GM12873 (cell line): ENCODE measurements around the gene SCG3.

Experiments used
- CTCF ChIP-seq: IDR thresholded peaks from 2 replicates; pipeline ENCODE4 v1.5.1; 2012; ENCODE audit warnings: low read depth, mild to moderate bottlenecking, moderate library complexity, low read length, control low read depth; ENCODE audit not compliant: insufficient read depth; ENCODE audit errors: missing control alignments

The SCG3 gene

GRCh38 chr15:51672913-51673857 is 8.1 kb upstream of the SCG3 start:
- no peak for TF ChIP-seq CTCF

GRCh38 chr15:51675234-51675633 is 6.1 kb upstream of the SCG3 start:
- TF ChIP-seq CTCF, result no peak

GRCh38 chr15:51677021-51677420 is 4.3 kb upstream of the SCG3 start:
- TF ChIP-seq CTCF, result no peak

- no peak for TF ChIP-seq CTCF
Measured at GRCh38 chr15:51677452-51677851, 3.9 kb upstream of the SCG3 start.

GRCh38 chr15:51678096-51678495 is 3.2 kb upstream of the SCG3 start:
- TF ChIP-seq CTCF, result no peak

GRCh38 chr15:51680321-51680720 is 982 bp upstream of the SCG3 start:
- TF ChIP-seq CTCF, result no peak

- no peak for TF ChIP-seq CTCF
Measured at GRCh38 chr15:51687565-51687964, 6.3 kb downstream of the SCG3 start.
